ENCODE results near the gene TBX21.

GRCh38 chr17:47686664-47687327, 46.2 kb upstream of the TBX21 start:
- TF ChIP-seq CTCF (IDR thresholded peaks at IDR 0.05) (no peak), POLR2A (IDR thresholded peaks at IDR 0.05; ENCODE audit: low read depth) (no peak)
